ENCODE measurements around the gene KCNIP4.

DNA sequence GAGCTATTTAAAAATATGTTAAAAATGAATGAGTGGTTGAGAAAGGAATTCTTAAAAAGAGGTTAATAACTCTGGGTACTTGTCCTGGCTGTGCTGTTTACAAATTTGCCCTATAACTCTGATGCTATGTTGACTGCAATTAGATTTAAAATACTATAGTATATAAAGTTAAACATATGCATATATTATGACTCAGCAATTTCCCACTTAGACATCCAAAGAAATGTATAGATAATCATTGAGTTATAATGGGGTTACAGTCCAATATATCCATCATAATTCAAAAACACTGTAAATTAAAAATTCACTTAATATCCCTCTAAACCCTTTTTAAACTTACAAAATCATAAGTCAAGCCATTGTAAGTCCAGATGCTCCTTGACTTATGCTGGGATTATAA is 818.0 kb downstream of the KCNIP4 start:
- TF ChIP-seq, protein P1, sequence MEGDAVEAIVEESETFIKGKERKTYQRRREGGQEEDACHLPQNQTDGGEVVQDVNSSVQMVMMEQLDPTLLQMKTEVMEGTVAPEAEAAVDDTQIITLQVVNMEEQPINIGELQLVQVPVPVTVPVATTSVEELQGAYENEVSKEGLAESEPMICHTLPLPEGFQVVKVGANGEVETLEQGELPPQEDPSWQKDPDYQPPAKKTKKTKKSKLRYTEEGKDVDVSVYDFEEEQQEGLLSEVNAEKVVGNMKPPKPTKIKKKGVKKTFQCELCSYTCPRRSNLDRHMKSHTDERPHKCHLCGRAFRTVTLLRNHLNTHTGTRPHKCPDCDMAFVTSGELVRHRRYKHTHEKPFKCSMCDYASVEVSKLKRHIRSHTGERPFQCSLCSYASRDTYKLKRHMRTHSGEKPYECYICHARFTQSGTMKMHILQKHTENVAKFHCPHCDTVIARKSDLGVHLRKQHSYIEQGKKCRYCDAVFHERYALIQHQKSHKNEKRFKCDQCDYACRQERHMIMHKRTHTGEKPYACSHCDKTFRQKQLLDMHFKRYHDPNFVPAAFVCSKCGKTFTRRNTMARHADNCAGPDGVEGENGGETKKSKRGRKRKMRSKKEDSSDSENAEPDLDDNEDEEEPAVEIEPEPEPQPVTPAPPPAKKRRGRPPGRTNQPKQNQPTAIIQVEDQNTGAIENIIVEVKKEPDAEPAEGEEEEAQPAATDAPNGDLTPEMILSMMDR (optimal IDR thresholded peaks at IDR 0.05 in 1 of 3, IDR thresholded peaks at IDR 0.05 in 1 of 3, conservative IDR thresholded peaks at IDR 0.05 in 1 of 3; ENCODE audit: extremely low read depth in 1 of 3, insufficient read depth in 2 of 3, low read length in 3 of 3), result no peak
- TF ChIP-seq EZH2 (IDR thresholded peaks at IDR 0.05; ENCODE audit: low read length), result no peak

Measured in keratinocyte (primary cell).